Gastroesophageal sphincter (tissue), 4 donors: ENCODE results near the gene BCR. TPM values are rescaled to one million over a fixed set of nuclear protein-coding genes. Genes with fewer than 3 reads are reported as not detected.

Experiments used
- ATAC-seq: fragments of 150-250 bp; one replicate; pipeline ENCODE4 v1.9.1; 2016; ENCODE audit warnings: mild to moderate bottlenecking, moderate library complexity
- H3K27ac ChIP-seq, 4 donors: fragments of 200-600 bp; sonication (generic) in 3 of 4; 1 replicate in 3 of 4; 2 replicates in 1 of 4; pipeline ENCODE4 v1.5.1; 2016 to 2019
- H3K27me3 ChIP-seq: fragments of 200-600 bp; sonication (generic); one replicate; pipeline ENCODE4 v1.5.1; 2019
- H3K36me3 ChIP-seq, 2 donors: fragments of 200-600 bp; sonication (generic); one replicate each; pipeline ENCODE4 v1.5.1; 2019; ENCODE audit warnings: control low read depth in 1 of 2
- H3K4me1 ChIP-seq, 3 donors: fragments of 200-600 bp; sonication (generic); 1 replicate in 2 of 3; 2 replicates in 1 of 3; pipeline ENCODE4 v1.5.1; 2016 to 2019; ENCODE audit warnings: control low read depth in 2 of 3
- H3K4me3 ChIP-seq, 2 donors: fragments of 200-600 bp; sonication (generic); one replicate each; pipeline ENCODE4 v1.5.1; 2019; ENCODE audit warnings: mild to moderate bottlenecking in 1 of 2, moderate library complexity in 1 of 2
- H3K9me3 ChIP-seq, 3 donors: fragments of 200-600 bp; sonication (generic); one replicate each; pipeline ENCODE4 v1.5.1; 2017 to 2019; ENCODE audit warnings: control low read depth in 2 of 3
- CTCF ChIP-seq, 4 experiments: fragments of 200-600 bp in 2 of 4; fragments of 450-650 bp in 2 of 4; sonication (generic) in 1 of 4; IDR thresholded peaks; one replicate each; pipeline ENCODE4 v1.5.1; 2017 to 2019; ENCODE audit warnings: antibody characterized with exemption in 4 of 4, mild to moderate bottlenecking in 2 of 4, moderate library complexity in 2 of 4
- EP300 ChIP-seq: sonication (generic); formaldehyde crosslinking; IDR thresholded peaks from one replicate; pipeline ENCODE4 v1.6.1; 2017; ENCODE audit warnings: antibody characterized with exemption, mild to moderate bottlenecking
- POLR2A ChIP-seq, 2 donors: fragments of 450-650 bp; IDR thresholded peaks; one replicate each; pipeline ENCODE4 v1.6.1; 2017; ENCODE audit warnings: antibody characterized with exemption in 2 of 2, mild to moderate bottlenecking in 2 of 2, moderate library complexity in 1 of 2
- POLR2AphosphoS5 ChIP-seq: sonication (generic); formaldehyde crosslinking; IDR thresholded peaks from one replicate; pipeline ENCODE4 v1.6.1; 2017; ENCODE audit warnings: antibody characterized with exemption
- WGBS, 2 donors: methylation state at CpG; one replicate each; pipeline ENCODE4 v1.1.5; 2018; ENCODE audit warnings: low coverage in 1 of 2; 5-methylcytosine and 5-hydroxymethylcytosine counted together
- total RNA-seq, 4 donors: library from RNA; depleted of rRNA; stranded (reverse); fragments of >200 nt; gene quantifications; one replicate each; pipeline ENCODE4 v1.1.0, GENCODE V29; 2016

Gene BCR
- total RNA-seq, 4 donors from 2014 or later: 39.2 to 81.1 (median 46.2) TPM

GRCh38 chr22:23150762-23151161 lies 29.5 kb upstream of the BCR start:
- TF ChIP-seq EP300: no peak
- no peak for TF ChIP-seq CTCF (IDR thresholded peaks at IDR 0.05)
- no peak for TF ChIP-seq POLR2A (IDR thresholded peaks at IDR 0.05)
- WGBS, 2 donors: 100% methylated on average over 1 of the region's 6 CpGs; no CpG with 5 or more reads in 1 of the 2 donors
- H3K4me3 ChIP-seq: no peak overlapping the region
- H3K36me3 ChIP-seq: peaks cover 0 to 65% of the 10 kb centered on the region in 2 donors
- H3K27me3 ChIP-seq: no peaks in the 10 kb centered on the region
- ATAC-seq: no peak
- H3K4me1 ChIP-seq: peaks cover 0 to 29% (median 1%) of the 10 kb centered on the region in 3 donors
- no peaks in the 10 kb centered on the region for H3K9me3 ChIP-seq
- H3K27ac ChIP-seq: no peak overlapping the region

GRCh38 chr22:23151827-23152226 lies 28.5 kb upstream of the BCR start:
- Histone ChIP-seq H3K4me1 (peaks cover 0 to 18% (median 0%) of the 10 kb centered on the region in 3 donors), H3K27me3 (no peaks in the 10 kb centered on the region), H3K27ac (no peak overlapping the region), H3K4me3 (no peak overlapping the region), H3K36me3 (peaks cover 0 to 70% of the 10 kb centered on the region in 2 donors), H3K9me3 (no peaks in the 10 kb centered on the region)
- TF ChIP-seq POLR2A (IDR thresholded peaks at IDR 0.05) (no peak), POLR2AphosphoS5 (no peak), EP300 (no peak), CTCF (IDR thresholded peaks at IDR 0.05) (no peak)
- 96% methylated on average over 4 of the region's 16 CpGs; no CpG with 5 or more reads in 1 of the 2 donors for WGBS, 2 donors
- ATAC-seq: no peak

- Histone ChIP-seq H3K4me3 (no peak overlapping the region), H3K4me1 (peaks cover 0 to 12% (median 0%) of the 10 kb centered on the region in 3 donors), H3K36me3 (peaks cover 0 to 71% of the 10 kb centered on the region in 2 donors), H3K27ac (no peak overlapping the region), H3K9me3 (no peaks in the 10 kb centered on the region), H3K27me3 (no peaks in the 10 kb centered on the region)
- ATAC-seq: no peak
- WGBS, 2 donors: 89 to 90% methylated on average over 6 to 8 of the region's 19 CpGs
- TF ChIP-seq EP300: no peak
- no peak for TF ChIP-seq CTCF (IDR thresholded peaks at IDR 0.05)
- no peak for TF ChIP-seq POLR2AphosphoS5
- TF ChIP-seq POLR2A (IDR thresholded peaks at IDR 0.05): no peak
Measured at GRCh38 chr22:23152238-23153114, 27.8 kb upstream of the BCR start.

GRCh38 chr22:23153994-23154393 lies 26.3 kb upstream of the BCR start:
- no peak overlapping the region for H3K4me3 ChIP-seq
- no peak for TF ChIP-seq POLR2AphosphoS5
- no peak for TF ChIP-seq EP300
- no peak for TF ChIP-seq POLR2A (IDR thresholded peaks at IDR 0.05)
- TF ChIP-seq CTCF (IDR thresholded peaks at IDR 0.05): no peak
- H3K27me3 ChIP-seq: no peaks in the 10 kb centered on the region
- H3K4me1 ChIP-seq: no peaks in the 10 kb centered on the region
- peaks cover 0 to 84% of the 10 kb centered on the region in 2 donors for H3K36me3 ChIP-seq
- no peaks in the 10 kb centered on the region for H3K9me3 ChIP-seq
- ATAC-seq: no peak
- no peak overlapping the region for H3K27ac ChIP-seq
- 70 to 80% methylated on average over 2 to 3 of the region's 7 CpGs for WGBS, 2 donors

- Histone ChIP-seq H3K27ac (no peak overlapping the region), H3K4me3 (no peak overlapping the region), H3K9me3 (no peaks in the 10 kb centered on the region), H3K36me3 (peaks cover 0 to 85% of the 10 kb centered on the region in 2 donors), H3K27me3 (no peaks in the 10 kb centered on the region), H3K4me1 (no peaks in the 10 kb centered on the region)
- TF ChIP-seq EP300: no peak
- no peak for TF ChIP-seq POLR2AphosphoS5
- no peak for TF ChIP-seq POLR2A (IDR thresholded peaks at IDR 0.05)
- no peak for TF ChIP-seq CTCF (IDR thresholded peaks at IDR 0.05)
- no peak for ATAC-seq
- 70 to 87% methylated on average over 5 of the region's 5 CpGs for WGBS, 2 donors
Measured at GRCh38 chr22:23154461-23154860, 25.8 kb upstream of the BCR start.
